ENCODE data around the gene PLCB3.

PLCB3 gene

GRCh38 chr11:64266339-64266738 lies 15.0 kb downstream of the PLCB3 start:
- DNase-seq (ENCODE audit: low spot score) = no peak

- DNase-seq (ENCODE audit: low spot score) = no peak
Measured at GRCh38 chr11:64267207-64267945, 16.0 kb downstream of the PLCB3 start.

GRCh38 chr11:64268025-64268892 lies 16.9 kb downstream of the PLCB3 start:
- DNase-seq (ENCODE audit: low spot score) = no peak

GRCh38 chr11:64268893-64269539 lies 17.7 kb downstream of the PLCB3 start:
- DNase-seq (ENCODE audit: low spot score) = no peak

GRCh38 chr11:64269540-64270220 lies 18.4 kb downstream of the PLCB3 start:
- peak; percentile 79 for DNase-seq (ENCODE audit: low spot score)

- no peak for DNase-seq (ENCODE audit: low spot score)
Measured at GRCh38 chr11:64275031-64275800, 23.9 kb downstream of the PLCB3 start.

- no peak for DNase-seq (ENCODE audit: low spot score)
Measured at GRCh38 chr11:64275841-64276240, 24.5 kb downstream of the PLCB3 start.

- no peak for DNase-seq (ENCODE audit: low spot score)
Measured at GRCh38 chr11:64276653-64277431, 25.5 kb downstream of the PLCB3 start.

GRCh38 chr11:64278576-64279190 lies 27.4 kb downstream of the PLCB3 start:
- no peak for DNase-seq (ENCODE audit: low spot score)

- no peak for DNase-seq (ENCODE audit: low spot score)
Measured at GRCh38 chr11:64281957-64282770, 30.8 kb downstream of the PLCB3 start.

GRCh38 chr11:64283092-64283491 lies 31.8 kb downstream of the PLCB3 start:
- no peak for DNase-seq (ENCODE audit: low spot score)

- DNase-seq (ENCODE audit: low spot score) = peak; percentile 94
Measured at GRCh38 chr11:64284048-64284961, 33.0 kb downstream of the PLCB3 start, which contains the start of gene BAD. TSS of gene BAD (minus strand) at chr11:64284665. CDS start at chr11:64284368, 297 bp downstream.

- DNase-seq (ENCODE audit: low spot score) = peak; percentile 74
Measured at GRCh38 chr11:64284962-64285884, 33.9 kb downstream of the PLCB3 start, which contains the start of gene GPR137. TSS of gene GPR137 (plus strand) at chr11:64285848. CDS start at chr11:64286525, 677 bp downstream.

GRCh38 chr11:64285885-64286800 lies 34.8 kb downstream of the PLCB3 start:
- DNase-seq (ENCODE audit: low spot score) = no peak

GRCh38 chr11:64286801-64287159 lies 35.5 kb downstream of the PLCB3 start:
- no peak for DNase-seq (ENCODE audit: low spot score)
